Embryonic facial prominence (tissue), 1 donor: ENCODE measurements around the gene ACOX3.

Experiments used
- DNase-seq: peaks from one replicate; pipeline ENCODE4 v3.0.0-alpha.2; 2016; ENCODE audit errors: extremely low spot score

The ACOX3 gene

GRCh38 chr4:8468746-8469535, 28.4 kb upstream of the ACOX3 start:
- DNase-seq, result peak; percentile 17

GRCh38 chr4:8467016-8467415, 26.5 kb upstream of the ACOX3 start:
- DNase-seq, result no peak

- no peak for DNase-seq
Measured at GRCh38 chr4:8465615-8466611, 25.4 kb upstream of the ACOX3 start.

GRCh38 chr4:8464381-8464780, 23.9 kb upstream of the ACOX3 start:
- no peak for DNase-seq

GRCh38 chr4:8463811-8464210, 23.3 kb upstream of the ACOX3 start:
- DNase-seq, result no peak

- no peak for DNase-seq
Measured at GRCh38 chr4:8461616-8462015, 21.1 kb upstream of the ACOX3 start.

GRCh38 chr4:8461086-8461485, 20.6 kb upstream of the ACOX3 start:
- DNase-seq, result no peak

- no peak for DNase-seq
Measured at GRCh38 chr4:8459867-8460445, 19.4 kb upstream of the ACOX3 start.

- no peak for DNase-seq
Measured at GRCh38 chr4:8457646-8458252, 17.2 kb upstream of the ACOX3 start.

GRCh38 chr4:8453957-8454356, 13.4 kb upstream of the ACOX3 start:
- DNase-seq, result no peak

- no peak for DNase-seq
Measured at GRCh38 chr4:8451440-8452182, 11.1 kb upstream of the ACOX3 start.

- no peak for DNase-seq
Measured at GRCh38 chr4:8446122-8446521, 5.6 kb upstream of the ACOX3 start.

GRCh38 chr4:8443801-8444200, 3.3 kb upstream of the ACOX3 start:
- no peak for DNase-seq

- DNase-seq, result no peak
Measured at GRCh38 chr4:8442596-8443358, 2.3 kb upstream of the ACOX3 start.

- DNase-seq, result no peak
Measured at GRCh38 chr4:8441499-8442091, 1.1 kb upstream of the ACOX3 start.

- DNase-seq, result no peak
Measured at GRCh38 chr4:8439914-8440491, 520 bp downstream of the ACOX3 start.

GRCh38 chr4:8439168-8439567, 1.4 kb downstream of the ACOX3 start:
- DNase-seq, result no peak

- no peak for DNase-seq
Measured at GRCh38 chr4:8438743-8439142, 1.8 kb downstream of the ACOX3 start.

- no peak for DNase-seq
Measured at GRCh38 chr4:8437281-8437680, 3.2 kb downstream of the ACOX3 start.

GRCh38 chr4:8435656-8436121, 4.8 kb downstream of the ACOX3 start:
- no peak for DNase-seq
